Measurements from ENCODE around the gene SLC47A1.
"Not testable (repeated sequence)": the region's sequence is repeated elsewhere in the genome, so short reads cannot be mapped to it uniquely, and the experiment has no call there.

The SLC47A1 gene, protein sequence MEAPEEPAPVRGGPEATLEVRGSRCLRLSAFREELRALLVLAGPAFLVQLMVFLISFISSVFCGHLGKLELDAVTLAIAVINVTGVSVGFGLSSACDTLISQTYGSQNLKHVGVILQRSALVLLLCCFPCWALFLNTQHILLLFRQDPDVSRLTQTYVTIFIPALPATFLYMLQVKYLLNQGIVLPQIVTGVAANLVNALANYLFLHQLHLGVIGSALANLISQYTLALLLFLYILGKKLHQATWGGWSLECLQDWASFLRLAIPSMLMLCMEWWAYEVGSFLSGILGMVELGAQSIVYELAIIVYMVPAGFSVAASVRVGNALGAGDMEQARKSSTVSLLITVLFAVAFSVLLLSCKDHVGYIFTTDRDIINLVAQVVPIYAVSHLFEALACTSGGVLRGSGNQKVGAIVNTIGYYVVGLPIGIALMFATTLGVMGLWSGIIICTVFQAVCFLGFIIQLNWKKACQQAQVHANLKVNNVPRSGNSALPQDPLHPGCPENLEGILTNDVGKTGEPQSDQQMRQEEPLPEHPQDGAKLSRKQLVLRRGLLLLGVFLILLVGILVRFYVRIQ

DNA sequence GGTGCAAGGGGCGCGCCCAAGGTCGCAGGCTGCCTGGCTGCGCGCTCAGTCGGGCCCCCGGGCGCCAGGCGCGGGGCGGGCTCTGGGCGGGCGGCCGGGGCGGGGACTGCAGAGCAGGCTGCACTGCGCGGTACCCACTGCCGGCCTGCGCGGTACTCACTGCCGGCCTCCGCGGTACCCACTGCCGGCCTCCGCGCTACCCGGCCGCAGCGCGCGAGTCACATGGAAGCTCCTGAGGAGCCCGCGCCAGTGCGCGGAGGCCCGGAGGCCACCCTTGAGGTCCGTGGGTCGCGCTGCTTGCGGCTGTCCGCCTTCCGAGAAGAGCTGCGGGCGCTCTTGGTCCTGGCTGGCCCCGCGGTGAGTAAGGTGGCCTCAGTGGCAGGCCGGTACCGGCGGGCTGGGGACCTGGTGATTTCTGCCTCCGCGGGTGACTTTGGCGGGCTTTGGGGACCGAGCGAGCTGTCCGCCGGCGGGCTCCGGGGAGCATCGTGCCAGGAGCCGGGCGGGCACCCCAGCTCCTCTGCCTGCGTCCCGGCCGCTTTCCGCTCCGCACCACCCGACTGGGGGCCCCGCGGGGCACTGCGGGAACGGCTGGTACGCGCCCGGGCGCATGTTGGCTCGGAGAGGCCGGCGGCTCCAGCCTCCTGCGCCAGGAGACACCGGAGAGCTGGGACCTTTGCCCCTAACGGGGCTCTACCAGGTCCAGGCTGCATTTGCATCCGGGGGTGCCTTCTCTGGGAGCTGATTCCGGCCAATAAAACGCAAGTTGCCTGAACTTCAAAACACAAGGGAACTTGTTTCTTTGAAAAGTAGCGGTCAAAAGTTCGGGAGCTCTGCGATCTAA is at the start of gene SLC47A1:
Gene SLC47A1, plus strand, starts transcription at position 137 of the 844 bp plus-strand sequence. Its CDS starts 86 bp downstream, at position 223.
- DNase-seq (ENCODE audit: low read depth), result no peak

- DNase-seq (ENCODE audit: low read depth), result no peak
Observed at GRCh38 chr17:19485800-19486340, 47.8 kb upstream of the SLC47A1 start.

- no peak for DNase-seq (ENCODE audit: low read depth)
Observed at GRCh38 chr17:19486351-19487023, 47.2 kb upstream of the SLC47A1 start.

DNA sequence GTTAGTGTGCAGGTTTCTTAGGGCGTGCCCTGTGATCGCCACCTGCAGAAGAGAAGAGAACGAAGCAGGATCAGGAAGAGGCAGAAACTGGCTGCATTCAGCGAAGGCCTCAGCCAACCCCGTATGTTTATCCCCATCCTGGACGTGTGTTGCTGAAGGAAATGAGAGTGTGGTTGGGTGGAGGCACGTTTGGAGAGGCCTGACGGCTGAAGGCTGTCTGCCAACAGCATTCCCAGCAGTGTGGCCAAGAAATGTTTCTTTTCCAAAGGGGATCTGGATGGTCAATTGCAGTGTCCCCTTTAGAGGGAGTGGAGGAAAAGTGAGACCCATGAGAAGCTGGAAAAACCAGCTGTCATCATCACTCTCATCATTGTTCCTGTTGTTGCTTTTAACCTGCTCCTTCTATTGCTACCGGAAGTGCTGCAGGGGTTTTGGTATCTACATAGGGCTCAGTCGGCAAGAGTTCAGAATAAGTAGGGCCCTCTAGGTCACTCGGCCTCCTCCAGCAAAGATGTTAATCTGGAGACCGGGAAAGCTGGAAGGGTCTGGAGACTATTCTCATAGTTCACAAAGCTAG is 46.5 kb upstream of the SLC47A1 start:
- DNase-seq (ENCODE audit: low read depth), result no peak

DNA sequence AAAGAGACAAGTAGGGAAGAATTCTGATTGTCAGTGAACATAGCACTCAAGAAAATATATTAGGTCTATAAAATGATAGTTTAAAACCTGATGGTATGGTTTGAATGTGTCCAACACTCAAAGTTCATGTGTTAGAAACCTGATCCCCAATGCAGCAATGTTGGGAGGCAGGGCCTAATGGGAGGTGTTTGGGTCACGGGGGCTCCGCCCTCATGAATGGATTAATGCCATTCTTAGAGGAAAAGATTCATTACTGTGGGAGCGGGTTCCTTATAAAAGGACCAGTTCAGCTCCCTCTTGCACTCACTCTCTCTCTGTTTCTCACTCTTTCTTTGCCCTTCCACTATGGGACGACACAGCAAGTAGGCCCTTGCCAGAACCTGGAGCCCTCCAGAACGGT is 41.5 kb upstream of the SLC47A1 start:
- no peak for DNase-seq (ENCODE audit: low read depth)

DNA sequence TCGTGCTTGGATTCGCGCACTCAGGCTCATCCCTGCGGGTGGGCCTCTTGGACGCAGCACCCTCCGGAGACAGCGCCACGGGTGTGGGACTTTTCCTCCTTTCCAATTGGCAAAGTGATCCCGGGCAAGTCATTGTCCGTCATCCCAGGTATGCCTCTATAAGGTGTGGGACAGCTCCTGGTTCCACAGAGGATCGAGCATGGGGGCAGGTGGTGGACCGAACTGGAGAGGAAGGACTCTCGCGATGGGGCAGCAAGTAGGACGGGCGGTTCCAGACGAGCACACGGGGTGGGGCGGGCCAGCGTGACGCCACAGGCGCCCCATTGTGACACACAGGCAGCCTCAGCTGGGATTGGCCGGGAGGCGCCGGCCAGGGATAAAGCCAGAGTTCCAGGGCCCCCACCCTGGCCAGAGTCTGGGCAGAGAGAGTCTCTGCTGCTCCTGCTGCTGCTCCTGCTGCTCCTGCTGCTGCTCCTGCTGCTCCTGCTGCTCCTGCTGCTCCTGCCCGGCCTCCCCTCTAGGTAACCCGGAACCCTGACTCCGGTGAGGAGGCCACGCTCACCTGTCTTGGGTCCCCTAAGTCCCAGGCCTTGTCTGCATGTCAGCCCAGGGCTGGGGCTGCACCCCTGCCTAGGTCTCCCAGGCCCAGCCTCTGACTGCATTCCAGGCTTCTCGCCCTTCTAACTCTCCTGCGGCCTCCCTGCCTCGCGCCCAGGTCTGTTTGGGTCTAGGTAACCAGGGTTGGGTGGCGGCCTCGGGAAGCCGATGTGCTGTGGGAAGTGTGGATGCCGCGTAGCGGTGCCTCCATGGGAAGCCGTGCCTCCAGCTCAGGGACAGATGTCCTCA is 38.5 kb upstream of the SLC47A1 start:
- DNase-seq (ENCODE audit: low read depth), result no peak

DNA sequence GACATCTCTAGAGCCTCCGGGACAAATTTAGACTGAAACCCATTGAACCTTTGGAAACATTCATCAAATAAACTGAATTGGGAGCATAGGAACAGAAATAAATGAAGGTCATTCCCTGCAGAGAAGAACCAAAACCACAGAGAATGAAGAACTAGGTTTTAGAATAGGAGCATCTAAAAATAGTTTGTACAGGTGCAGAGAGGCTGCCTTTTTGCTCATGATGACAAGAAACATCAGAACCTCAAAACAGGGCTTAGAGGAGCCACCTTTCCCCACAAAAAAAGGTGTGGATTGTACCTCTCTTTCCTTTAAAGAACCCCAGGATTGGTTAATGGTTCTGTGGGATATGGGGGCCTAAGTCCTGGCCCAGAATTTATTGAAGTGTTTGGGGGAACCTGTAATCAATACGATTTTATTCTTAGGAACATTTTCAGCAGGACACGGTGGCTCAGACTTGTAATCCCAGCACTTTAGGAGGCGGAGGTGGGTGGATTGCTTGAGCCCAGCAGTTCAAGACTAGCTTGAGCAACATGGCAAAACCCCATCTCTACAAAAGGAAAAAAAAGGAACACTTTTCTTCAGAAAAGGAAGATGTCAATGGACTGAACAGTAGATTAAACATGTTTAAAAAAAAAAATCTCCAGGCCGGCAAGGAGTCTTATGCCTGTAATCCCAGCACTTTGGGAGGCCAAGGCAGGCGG is 37.7 kb upstream of the SLC47A1 start:
- DNase-seq (ENCODE audit: low read depth), result no peak

DNA sequence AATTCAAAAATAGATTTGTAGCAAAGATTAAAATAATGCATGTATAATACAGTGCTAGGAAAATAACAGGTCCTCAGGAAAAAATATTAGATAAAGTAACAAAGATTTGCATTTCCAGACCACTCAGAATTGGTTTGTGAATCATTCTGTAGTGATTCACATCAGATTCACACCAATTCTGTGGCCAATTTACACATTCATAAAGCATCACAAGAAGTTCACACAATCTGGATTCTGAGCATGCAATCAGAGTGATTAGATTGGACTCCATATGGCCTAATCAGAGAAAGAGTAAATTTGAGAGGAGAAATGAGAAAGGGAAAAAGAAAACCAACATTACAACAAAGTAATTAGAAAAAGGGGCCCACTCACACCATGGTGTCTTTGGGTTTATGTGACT is 36.0 kb upstream of the SLC47A1 start:
- no peak for DNase-seq (ENCODE audit: low read depth)

DNA sequence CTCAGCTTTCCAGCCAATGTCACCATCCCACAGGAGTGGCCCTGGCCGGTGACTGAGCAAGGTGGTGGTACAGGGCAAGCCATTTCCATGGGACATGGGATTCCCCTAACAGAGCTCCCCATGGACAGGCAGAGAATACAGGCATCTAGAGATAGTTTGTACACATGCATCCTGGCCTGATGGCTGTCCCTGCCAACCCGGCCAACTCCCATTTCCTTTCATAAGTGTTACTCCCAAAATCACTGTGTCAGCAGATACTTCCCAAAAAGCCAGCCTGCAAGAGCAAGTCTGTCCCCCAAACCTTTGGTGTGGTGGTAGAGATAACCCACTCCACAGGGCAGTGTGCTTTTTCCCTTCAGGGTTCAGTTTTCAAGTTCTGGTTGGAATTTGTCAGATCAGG is 32.4 kb upstream of the SLC47A1 start:
- no peak for DNase-seq (ENCODE audit: low read depth)

DNA sequence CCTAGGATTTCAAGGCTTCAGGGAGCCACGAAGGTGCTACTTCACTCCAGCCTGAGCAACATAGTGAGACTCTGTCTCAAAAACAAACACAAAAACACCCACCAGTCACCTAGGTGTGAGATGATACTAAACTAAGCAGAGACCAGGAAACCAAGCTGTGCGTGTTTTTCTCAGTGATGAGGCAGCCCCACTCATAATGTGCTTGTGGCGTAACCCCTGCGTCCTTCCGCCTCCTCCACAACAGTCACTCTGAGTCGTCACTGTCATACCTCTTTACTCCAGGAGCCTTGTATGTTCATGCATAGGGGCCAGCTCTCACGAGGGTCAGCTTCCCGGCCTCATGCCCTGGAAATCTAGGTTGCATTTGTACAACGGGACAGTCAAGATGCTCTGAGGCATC is 31.1 kb upstream of the SLC47A1 start:
- no peak for DNase-seq (ENCODE audit: low read depth)

GRCh38 chr17:19505561-19505960 is 28.1 kb upstream of the SLC47A1 start:
- not testable (repeated sequence) for DNase-seq (ENCODE audit: low read depth)

DNA sequence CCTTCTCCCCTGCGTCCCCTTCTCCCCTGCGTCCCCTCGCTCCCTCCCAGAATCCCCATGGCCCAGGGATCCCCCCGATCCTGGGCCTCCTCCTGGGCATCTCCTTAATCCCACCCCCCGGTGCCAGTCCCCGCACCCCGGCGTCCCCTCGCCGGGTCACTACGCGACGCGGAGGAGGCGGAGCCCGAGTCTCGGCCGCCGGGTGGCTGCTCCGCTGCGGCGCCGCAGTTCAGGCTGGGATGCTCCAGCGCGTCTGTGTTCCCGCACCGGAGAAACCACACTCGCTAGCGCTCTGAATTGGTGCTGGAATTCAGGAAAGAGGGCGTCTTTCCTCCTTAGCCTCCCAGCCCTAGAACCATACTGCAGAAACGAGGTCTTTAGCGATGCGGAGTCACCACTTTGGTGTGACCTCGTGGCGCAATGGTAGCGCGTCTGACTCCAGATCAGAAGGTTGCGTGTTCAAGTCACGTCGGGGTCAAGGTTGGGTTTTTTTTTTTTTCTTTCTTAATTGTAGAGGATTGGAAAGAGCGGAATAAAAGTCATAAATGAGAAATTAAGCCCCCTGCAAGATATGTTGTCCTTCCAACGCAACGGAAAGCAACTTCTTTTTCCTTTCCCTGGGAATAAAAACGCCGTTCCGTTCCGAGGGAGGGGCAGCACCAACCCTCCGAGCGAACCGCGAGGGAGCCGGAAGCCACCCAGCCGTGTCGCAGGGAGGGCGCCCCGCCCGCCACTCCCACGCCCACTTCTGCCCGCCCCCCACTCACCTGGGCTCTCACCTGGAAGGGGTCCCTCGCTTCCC is 25.7 kb upstream of the SLC47A1 start:
- DNase-seq (ENCODE audit: low read depth), result peak; percentile 83

- DNase-seq (ENCODE audit: low read depth), result no peak
Observed at GRCh38 chr17:19508577-19508867, 25.1 kb upstream of the SLC47A1 start.

DNA sequence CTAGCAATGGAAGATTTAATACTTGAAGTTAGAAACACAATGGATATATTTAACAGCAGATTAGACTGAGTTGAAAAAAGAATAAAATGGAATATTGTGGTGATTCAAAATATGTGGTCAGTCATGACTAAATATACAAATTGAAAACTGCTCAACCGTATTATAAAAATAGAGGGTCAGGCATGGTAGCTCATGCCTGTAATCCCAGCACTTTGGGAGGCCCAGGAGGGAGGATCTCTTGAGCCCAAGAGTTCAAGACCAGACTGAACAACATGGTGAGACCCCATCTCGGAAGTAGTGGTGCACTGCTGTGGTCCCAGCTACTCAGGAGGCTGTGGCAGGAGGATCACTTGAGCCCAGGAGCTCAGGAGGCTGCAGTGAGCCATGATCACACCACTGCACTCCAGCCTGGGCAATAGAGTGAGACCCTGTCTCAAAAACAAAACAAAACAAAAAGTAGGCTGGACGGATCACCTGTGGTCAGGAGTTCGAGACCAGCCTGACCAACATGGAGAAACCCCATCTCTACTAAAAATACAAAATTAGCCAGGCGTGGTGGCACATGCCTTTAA is 24.3 kb upstream of the SLC47A1 start:
- DNase-seq (ENCODE audit: low read depth), result not testable (repeated sequence)

DNA sequence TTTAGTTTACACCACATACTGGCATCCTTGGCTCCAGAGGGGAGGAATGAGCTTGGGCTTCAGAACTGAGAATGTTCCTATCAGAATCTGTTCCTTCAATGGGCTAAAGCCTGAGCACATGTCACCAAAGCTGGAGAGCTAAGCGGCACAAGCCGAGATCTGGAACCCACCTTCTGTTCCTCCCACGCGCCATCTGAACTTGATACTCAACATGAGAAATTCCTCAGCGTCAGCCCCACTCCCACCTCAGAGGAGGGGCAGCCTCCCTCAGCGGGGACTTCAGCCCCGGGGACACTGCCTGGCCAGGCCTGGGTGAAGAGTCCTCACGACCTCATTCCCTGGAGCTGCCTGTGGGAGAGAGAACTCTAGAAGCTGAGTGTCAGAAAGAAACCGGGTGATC is 22.8 kb upstream of the SLC47A1 start:
- no peak for DNase-seq (ENCODE audit: low read depth)

GRCh38 chr17:19513897-19514488 is 19.7 kb upstream of the SLC47A1 start:
- DNase-seq (ENCODE audit: low read depth), result peak; percentile 38

GRCh38 chr17:19517699-19518098 is 16.0 kb upstream of the SLC47A1 start:
- DNase-seq (ENCODE audit: low read depth), result no peak

All from HS-5 (cell line).